IPS-NIHi11 (cell line): ENCODE measurements around the gene MUC6.

Source experiments
- DNase-seq: peaks from one replicate; pipeline ENCODE4 v3.0.0; 2012; ENCODE audit warnings: mixed read lengths, low spot score

MUC6 gene

DNA sequence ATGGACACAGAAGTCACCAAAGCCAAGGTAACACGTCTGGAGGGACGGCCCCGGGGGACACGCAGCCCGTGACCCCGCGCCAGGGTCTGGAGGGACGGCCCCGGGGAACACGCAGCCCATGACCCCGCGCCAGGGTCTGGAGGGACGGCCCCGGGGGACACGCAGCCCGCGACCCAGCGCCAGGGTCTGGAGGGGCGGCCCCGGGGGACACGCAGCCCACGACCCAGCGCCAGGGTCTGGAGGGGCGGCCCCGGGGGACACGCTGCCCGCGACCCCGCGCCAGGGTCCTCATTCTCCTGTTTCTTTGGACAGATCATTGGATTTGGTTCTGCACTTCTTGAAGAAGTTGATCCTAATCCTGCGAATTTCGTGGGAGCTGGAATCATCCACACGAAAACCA, 27.1 kb downstream of the MUC6 start:
- DNase-seq = no peak

- DNase-seq = no peak
Observed at GRCh38 chr11:1008803-1009145, 27.7 kb downstream of the MUC6 start.

- DNase-seq = no peak
Observed at GRCh38 chr11:1008001-1008802, 28.3 kb downstream of the MUC6 start.

- DNase-seq = no peak
Observed at GRCh38 chr11:1007279-1007678, 29.2 kb downstream of the MUC6 start.

GRCh38 chr11:1006762-1007161, 29.8 kb downstream of the MUC6 start:
- DNase-seq = no peak

DNA sequence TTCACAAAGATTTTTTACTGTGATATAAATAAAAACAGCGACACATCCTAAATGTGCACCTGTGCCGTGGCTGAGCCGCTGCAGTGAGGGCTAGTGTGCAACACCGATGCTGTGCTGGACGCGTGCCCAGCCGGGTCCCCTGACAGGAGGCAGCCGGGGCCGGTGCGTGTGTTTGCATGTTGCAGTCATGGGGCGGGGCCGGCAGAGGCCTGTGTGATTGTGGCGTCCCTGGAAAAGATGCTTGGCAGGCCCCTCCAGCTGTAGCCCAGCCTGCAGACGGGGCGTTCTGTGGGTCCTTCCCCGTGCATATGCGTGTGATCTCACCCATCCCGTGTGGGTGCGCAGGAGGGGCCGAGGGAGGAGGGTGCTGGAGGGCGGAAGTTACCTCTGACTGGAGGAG, 30.6 kb downstream of the MUC6 start:
- DNase-seq = no peak

DNA sequence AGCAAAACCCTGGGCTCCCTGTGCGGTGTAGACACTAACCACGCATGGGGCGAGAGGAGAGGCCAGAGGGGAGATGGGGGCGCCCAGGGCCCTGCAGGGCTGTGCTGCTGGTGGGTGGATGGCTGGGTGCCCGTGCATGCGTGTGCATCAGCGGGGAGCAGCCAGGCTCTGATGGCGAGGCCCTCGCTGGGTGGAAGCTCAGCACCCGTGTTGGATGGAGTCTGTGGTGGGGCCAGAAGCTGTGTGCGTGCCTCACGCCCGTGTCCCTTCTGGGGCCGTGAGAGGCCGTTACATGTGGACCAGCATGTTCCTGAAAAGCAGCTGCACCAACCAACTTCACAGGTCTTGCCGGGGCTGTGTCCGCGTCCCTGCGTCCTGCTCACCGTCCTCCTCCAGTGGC, 33.4 kb downstream of the MUC6 start:
- no peak for DNase-seq

DNA sequence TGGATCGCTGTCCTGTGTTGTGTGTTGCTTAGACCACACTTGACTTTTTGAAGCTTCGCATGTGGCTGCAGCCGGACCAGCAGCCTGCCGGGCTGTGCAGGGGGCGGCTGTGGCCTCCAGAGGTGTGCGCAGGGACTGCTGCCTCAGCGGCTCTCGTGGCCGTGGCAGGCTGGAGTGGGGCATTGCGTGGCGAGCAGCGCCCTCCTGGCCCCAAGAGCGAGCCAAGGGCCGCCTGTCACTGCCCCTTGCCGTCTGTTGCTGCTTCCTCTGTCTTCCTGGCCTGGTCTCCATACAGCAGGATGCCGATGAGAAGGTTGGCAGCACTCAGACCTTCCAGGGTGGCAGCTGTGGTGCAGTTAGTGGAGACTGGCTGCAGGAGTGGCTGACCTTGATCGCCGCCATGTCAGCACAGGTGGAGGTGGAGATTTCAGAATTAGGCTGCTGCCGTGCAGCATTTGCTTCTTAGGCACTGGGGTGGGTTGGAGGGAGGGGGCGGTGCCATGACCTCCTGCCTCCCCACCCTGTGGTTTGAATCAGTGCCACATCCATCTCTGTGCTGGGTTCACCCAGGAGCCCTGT, 34.0 kb downstream of the MUC6 start:
- no peak for DNase-seq

GRCh38 chr11:1001617-1002405, 34.7 kb downstream of the MUC6 start:
- DNase-seq = no peak

DNA sequence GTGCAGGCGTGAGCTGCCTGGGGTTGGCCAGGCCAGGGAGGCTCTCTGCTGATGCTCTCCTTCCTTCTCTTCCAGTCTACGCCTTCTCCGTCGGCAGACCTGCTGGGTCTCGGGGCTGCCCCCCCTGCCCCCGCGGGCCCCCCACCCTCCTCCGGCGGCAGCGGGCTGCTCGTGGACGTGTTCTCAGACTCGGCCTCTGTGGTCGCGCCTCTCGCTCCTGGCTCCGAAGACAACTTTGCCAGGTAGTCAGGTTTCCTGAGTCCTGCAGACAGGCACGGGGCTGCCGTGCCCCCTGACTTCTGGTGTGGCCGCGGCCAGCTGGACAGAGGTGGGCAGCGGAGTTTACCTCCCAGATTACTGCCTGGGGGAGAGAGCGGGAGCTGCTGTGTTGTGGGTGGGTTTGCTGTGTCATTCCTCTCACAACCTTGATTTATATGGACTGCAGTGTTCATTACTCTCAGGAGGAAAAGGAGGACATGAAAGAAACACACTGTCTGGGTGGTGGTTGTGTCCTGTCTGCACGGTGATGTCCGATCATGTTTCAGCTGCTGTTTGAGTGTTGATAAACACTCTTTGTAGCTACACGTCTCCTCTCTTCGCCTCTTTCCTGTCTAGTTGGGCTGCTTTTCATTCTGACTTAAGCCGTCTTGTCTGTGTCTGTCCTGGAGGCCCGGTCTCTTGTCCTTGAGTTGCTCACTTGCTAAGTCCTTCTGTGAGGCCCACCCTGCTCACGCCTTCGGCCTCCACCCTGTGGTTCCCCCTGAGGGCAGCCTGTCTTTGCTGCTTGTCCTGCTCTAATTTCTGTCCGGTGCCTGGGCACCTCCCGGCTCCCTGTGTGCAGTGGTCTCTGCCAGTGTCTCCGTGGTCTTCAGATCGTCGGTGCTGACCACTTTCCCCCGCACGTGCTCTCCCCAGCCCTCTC, 35.9 kb downstream of the MUC6 start:
- no peak for DNase-seq

DNA sequence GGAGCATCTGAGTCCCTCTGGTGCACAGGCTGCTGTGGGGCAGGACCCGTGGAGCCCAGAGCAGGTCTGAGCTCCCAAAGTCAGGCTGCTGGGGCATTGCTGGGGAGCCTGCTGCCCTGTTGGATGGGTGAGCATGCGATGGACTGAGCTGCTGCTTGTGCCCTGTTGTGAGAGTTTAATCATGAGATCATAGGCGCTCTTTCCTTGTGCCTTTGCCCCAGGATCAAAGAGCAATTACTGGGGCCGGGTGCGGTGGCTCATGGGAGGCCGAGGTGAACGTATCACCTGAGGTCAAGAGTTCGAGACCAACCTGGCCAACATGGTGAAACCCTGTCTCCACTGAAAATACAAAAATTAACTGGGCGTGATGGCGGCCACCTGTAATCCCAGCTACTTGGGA, 37.5 kb downstream of the MUC6 start:
- DNase-seq = no peak

GRCh38 chr11:997907-998306, 38.6 kb downstream of the MUC6 start:
- DNase-seq = no peak

DNA sequence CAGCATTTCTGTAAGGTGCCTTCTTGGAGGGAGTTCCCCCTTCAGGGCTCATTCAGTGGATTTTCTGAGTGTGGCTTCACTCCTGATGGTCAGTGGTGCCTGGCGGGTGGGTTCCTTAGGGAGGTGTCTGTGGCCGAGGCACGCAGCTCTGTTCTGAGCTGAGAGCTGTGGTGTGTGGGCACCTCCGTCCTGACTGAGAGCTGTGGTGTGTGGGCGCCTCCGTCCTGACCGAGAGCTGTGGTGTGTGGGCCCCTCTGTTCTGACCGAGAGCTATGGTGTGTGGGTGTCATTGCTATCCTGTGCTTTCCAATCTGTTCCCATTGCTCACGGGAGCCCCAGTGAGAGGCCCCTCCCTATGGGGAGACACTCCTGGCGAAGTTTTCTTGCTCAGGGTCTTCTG, 39.8 kb downstream of the MUC6 start:
- no peak for DNase-seq

- DNase-seq = no peak
Observed at GRCh38 chr11:995752-996420, 40.6 kb downstream of the MUC6 start.

DNA sequence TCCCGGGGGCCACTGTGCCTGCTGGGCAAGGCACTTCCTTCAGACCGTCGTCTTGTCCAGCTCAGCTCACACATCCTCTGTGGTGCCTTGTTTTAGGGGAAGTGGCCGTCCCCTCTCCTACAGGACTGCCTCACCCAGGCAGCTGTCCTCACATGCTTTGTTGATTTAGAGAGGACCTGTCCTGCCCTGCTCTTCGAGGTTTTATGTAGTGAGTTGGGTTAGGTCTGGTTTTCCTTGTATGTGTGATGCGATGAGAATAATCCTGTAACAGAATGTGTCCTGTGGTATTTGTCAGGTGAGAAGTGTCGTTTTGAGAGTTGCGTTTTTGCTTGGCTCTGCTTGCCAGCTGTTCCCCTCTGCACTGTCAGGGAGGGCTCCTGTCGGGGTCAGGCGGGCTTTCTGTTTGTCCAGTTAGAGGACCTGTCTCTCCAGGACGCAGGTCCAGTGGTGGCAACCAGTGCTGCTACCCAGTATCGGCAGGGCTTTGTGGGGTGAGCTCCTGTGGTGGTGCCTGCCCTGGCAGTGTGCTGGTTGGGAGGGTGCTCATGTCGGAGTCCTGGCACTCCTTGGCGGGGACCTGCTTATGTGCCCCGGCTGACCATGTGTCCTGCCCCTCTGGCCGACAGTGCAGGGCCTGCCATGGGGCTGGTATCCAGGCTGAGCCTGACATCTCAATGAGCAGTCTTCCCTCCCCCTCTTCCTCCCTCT, 41.3 kb downstream of the MUC6 start:
- no peak for DNase-seq

DNA sequence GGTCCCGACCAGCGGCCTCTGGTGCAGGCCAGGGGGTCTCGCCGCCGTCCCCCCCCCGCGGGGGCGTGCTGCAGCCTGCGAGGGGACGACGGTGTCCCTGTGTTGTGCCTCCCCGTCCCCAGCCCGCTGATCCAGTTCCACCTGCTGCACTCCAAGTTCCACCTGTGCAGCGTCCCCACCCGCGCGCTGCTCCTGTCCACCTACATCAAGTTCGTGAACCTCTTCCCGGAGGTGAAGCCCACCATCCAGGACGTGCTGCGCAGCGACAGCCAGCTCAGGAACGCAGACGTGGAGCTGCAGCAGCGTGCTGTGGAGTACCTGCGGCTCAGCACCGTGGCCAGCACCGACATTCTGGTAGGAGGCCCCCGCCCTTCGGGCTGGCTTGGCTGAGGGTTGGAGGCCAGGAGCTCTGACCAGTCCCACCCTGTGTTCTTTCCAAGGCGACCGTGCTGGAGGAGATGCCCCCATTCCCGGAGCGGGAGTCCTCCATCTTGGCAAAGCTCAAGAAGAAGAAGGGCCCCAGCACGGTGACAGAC, 42.8 kb downstream of the MUC6 start:
- no peak for DNase-seq

- DNase-seq = no peak
Observed at GRCh38 chr11:992577-992976, 43.9 kb downstream of the MUC6 start.

GRCh38 chr11:991711-992307, 44.7 kb downstream of the MUC6 start:
- no peak for DNase-seq

GRCh38 chr11:991034-991433, 45.5 kb downstream of the MUC6 start:
- DNase-seq = no peak

DNA sequence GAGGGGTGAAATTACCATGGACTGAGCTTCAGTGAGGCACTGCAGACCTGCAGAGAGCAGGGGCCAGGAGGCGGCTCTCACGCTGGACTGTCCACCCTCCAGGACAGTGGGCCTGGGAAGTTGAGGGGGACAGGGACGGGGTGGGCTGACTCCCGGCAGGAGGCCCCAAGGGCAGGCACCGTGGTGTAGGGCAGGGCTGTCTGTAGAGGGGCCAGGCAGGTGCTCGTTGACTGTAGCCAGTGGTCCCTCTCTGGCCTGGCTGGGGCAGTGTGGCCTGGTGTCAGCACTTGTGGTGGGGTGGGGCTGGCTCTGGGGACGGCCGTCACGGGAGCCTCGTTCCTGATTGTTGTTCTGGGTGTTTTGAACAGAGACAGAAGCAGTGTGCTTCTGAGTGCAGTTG, 46.4 kb downstream of the MUC6 start:
- DNase-seq = no peak
